GM12865 (cell line): Measurements from ENCODE around the gene FCHO1.

Experiments
- DNase-seq: peaks from one replicate; pipeline ENCODE4 v3.0.0; 2010; ENCODE audit warnings: low read depth
- H3K4me3 ChIP-seq: 2 replicates; pipeline ENCODE4 v1.5.1; 2011; ENCODE audit warnings: mild to moderate bottlenecking, low read depth, low read length, control low read depth
- TF ChIP-seq, protein P1 (sequence below): IDR thresholded peaks from 2 replicates; pipeline ENCODE4 v1.5.1; 2011; ENCODE audit warnings: low read length, control low read depth, low read depth, inconsistent platforms; ENCODE audit not compliant: insufficient read depth; ENCODE audit errors: missing control alignments

Gene FCHO1

DNA sequence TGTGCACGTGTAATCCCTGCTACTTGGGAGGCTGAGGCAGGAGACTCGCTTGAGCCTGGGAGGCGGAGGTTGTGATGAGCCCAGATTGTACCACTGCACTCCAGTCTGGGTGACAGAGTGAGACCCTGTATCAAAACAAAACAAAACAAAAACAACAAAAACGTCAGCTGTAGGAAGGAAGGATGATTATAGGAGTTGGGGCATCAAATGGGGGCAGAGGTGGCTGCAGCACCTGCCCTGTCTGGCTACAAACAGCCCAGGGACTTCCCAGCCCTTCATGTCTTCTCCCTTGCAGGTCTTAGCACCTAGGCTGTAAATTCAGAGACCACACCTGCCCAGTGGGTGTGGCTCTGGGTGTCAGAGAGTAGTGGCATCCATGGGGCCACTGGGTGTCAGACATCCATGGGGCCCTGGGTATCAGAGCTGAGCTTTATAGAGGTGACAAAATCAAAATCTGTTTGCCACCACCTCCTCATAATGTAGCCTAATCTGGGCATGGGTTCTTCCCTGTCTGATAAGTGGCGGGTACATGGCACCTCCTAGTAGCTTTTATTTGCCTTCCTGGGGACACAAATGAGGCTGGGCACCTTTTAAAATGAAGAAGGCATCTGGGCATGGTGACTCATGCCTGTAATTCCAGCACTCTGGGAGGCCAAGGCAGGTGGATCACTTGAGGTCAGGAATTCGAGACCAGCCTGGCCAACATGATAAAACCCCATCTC is 38.9 kb downstream of the FCHO1 start:
- TF ChIP-seq, protein P1, sequence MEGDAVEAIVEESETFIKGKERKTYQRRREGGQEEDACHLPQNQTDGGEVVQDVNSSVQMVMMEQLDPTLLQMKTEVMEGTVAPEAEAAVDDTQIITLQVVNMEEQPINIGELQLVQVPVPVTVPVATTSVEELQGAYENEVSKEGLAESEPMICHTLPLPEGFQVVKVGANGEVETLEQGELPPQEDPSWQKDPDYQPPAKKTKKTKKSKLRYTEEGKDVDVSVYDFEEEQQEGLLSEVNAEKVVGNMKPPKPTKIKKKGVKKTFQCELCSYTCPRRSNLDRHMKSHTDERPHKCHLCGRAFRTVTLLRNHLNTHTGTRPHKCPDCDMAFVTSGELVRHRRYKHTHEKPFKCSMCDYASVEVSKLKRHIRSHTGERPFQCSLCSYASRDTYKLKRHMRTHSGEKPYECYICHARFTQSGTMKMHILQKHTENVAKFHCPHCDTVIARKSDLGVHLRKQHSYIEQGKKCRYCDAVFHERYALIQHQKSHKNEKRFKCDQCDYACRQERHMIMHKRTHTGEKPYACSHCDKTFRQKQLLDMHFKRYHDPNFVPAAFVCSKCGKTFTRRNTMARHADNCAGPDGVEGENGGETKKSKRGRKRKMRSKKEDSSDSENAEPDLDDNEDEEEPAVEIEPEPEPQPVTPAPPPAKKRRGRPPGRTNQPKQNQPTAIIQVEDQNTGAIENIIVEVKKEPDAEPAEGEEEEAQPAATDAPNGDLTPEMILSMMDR = no peak
- no peak overlapping the region for H3K4me3 ChIP-seq
- no peak for DNase-seq

DNA sequence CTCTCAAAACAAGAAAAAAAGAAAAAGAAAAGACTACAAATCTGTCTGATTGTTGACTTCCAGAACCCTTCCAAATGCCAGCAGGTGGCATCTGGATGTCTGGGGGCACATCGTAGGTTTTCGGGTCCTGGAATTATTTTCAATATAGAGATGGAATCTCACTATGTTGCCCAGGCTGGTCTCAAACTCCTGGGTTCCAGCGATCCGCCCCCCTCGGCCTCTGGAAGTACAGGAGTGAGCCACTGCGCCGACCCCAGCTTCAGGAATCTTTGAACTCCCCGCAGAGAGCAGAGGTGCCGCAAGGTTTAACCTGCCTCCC is 43.1 kb downstream of the FCHO1 start:
- TF ChIP-seq, protein P1 = no peak
- DNase-seq = no peak
- no peak overlapping the region for H3K4me3 ChIP-seq

DNA sequence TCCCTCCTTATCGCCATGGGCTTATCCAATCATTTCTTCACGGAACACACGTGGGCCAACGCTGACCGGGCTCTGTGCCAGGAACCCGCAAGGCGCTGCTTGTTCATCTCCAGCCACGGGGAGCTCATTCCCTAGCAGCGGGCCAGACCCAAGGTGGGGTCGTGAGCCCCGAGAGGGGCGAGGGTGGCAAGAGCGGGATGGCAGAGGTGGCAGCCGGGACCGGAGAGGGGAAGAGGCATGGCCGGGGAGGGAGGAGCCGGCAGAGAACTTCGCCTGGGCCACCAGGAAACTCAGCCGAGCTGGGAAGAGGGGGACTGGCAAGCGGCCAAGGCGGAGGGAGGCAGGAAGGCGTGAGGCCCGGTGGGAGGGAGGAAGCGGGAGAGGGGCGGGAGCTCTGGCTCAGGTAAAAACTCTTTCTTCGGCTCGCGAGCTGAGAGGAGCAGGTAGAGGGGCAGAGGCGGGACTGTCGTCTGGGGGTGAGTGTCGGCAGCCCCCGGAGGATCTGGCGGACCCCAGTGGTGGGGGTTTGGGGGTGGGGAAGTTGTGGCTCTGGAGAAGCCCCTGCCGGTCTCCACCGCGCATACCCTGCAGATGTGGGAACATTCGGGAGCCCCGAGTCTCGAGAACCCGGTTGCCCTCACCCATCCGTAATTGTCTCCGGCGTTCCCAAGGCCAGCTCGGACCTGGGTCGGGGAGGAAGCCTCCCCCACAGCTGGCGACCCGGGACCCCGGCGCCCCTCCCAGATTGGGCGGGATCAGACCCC is 43.6 kb downstream of the FCHO1 start, which contains the start of gene B3GNT3:
B3GNT3 (plus strand) TSS at position 408 of the 764 bp plus-strand sequence. CDS start 12,670 bp downstream, outside the sequence.
- DNase-seq = no peak
- TF ChIP-seq, protein P1 = no peak
- no peak within 1 kb of the TSS for H3K4me3 ChIP-seq

DNA sequence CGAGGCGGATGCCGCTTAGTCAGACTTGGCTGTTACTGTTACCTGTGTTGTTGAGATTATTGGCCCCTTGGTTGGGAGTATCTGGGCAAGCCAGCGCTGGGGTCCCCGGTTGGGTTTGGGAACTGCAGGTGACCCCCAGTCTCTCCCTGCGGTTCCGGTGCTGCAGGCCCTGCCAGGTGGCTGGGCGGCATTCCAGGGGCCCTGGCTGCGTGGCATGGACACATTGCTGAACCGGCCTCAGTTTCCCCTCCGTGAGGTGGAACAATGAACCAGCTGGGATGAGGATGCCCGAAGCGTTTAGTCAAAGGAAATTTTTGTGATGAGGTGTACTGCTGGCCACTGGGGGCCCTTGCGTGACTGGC is 44.2 kb downstream of the FCHO1 start:
- no peak for DNase-seq
- no peak overlapping the region for H3K4me3 ChIP-seq
- TF ChIP-seq, protein P1 = no peak

DNA sequence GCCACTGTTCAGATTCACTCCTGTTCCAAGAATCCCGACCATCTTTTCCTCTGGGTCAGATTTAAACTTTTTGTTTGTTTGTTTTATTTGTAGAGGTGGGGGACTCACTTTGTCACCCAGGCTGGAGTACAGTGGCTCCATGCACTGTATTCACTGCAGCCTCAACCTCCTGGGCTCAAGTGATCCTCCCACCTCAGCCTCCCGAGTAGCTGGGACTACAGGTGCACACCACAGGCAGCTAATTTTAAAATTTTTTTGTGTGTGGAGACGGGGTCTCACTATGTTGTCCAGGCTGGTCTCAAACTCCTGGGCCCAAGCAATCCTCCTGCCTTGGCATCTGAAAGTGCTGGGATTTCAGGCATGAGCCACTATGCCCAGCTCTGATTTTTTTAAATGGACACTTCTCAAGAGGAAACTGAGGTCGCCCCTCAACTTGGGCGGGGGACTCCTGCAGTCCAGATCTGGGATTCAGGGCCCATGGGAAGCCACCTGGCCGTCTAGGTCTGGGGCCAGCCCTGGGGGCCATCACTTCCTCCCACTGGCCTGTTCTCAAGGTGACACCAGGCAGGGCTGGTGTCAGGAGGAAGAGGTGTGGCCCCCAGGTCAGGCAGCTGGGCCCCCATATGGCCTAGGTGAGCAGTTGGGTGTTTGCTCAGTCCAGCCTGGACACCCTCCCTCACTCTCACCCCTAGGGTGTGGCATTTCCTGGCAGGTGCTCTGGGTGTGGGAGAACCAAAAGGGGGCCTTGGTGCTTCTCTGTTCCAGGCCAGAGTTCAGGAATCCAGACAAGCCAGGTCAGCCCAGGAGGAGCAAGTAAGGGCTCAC is 44.9 kb downstream of the FCHO1 start:
- TF ChIP-seq, protein P1 = no peak
- no peak for DNase-seq
- no peak overlapping the region for H3K4me3 ChIP-seq

DNA sequence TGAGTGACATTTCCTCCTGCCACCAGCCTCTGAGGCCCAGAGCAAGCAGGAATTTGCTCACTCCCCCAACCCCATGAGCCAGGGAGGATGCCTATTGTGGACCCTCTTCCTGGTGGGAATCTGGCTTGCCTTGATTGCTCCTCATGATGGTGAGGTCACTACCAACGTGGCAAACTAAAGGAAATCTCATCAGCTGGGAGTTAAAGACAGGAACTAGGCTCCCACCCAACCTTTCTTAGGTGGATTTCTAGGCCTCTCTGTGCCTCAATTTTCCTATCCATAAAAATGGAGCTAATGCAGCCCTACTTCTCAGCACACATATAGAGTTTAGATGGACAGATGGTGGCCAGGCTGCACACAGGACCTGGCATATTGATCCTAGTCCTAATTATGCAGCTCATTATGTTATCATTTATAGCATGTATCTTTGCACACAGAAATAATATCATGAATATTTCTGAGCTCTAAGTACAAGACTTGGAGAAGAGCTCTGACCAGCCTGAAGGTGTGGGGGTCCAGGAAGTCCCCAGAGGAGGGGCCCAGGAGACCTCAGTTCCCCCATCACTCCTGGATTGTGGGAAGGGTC is 45.7 kb downstream of the FCHO1 start:
- DNase-seq = no peak
- no peak overlapping the region for H3K4me3 ChIP-seq
- TF ChIP-seq, protein P1 = no peak
